Body of pancreas (tissue), 4 donors: ENCODE measurements around the gene SPHK2.

Experiments
- POLR2A ChIP-seq, 3 donors: fragments of 450-650 bp; IDR thresholded peaks; one replicate each; pipeline ENCODE4 v1.6.1; 2016; ENCODE audit warnings: antibody characterized with exemption in 3 of 3, mild to moderate bottlenecking in 2 of 3
- TF ChIP-seq, protein P1 (sequence below), 7 experiments: fragments of 450-650 bp in 4 of 7; fragments of 200-600 bp in 3 of 7; sonication (generic) in 3 of 7; IDR thresholded peaks; one replicate each; pipeline ENCODE4 v1.5.1; 2016 to 2019; ENCODE audit warnings: antibody characterized with exemption in 7 of 7

DNA sequence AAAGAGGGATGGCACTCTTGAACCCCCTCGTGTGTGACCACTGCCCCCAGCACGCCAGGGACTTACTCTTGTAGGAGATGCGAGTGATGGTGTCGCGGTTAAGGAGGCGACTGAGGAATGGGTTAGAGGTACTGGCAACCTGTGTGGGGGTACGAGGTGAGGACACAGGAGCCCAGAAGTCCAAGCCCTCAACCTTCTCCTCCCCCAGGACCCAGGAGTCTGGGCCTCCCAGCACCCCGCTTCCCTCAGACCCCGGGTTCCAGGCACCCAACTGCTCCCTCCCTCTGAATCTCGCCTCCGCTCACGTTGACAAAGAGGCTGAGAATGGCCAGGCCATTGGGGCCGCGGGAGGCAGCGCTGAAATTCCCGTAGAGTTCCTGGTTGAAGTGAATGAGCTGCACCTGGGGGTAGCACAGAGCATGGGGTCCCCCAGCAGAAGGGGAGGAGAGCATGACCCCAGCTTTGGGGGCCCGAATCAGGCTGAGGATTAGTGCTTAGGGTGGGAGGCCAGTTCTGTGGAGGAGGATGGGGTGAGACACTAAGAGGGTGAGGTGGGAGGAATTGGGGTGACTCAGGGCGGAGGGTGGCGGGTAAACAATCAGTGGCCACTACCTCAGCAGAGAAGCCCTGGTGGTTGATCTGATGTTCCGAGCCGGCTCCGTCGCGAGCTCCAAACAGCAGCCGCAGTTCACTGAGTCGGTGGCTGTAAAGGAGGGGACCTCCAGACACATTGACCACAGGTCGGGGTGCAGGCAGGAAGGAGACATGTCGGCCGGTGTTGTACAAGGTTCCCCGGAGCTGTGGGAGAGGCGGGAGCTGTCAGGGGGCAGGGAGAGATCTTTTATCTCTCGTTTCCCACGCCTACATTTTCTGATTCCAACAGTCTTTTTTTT, 20.4 kb downstream of the SPHK2 start:
- no peak for TF ChIP-seq POLR2A (IDR thresholded peaks at IDR 0.05)
- TF ChIP-seq, protein P1, sequence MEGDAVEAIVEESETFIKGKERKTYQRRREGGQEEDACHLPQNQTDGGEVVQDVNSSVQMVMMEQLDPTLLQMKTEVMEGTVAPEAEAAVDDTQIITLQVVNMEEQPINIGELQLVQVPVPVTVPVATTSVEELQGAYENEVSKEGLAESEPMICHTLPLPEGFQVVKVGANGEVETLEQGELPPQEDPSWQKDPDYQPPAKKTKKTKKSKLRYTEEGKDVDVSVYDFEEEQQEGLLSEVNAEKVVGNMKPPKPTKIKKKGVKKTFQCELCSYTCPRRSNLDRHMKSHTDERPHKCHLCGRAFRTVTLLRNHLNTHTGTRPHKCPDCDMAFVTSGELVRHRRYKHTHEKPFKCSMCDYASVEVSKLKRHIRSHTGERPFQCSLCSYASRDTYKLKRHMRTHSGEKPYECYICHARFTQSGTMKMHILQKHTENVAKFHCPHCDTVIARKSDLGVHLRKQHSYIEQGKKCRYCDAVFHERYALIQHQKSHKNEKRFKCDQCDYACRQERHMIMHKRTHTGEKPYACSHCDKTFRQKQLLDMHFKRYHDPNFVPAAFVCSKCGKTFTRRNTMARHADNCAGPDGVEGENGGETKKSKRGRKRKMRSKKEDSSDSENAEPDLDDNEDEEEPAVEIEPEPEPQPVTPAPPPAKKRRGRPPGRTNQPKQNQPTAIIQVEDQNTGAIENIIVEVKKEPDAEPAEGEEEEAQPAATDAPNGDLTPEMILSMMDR (IDR thresholded peaks at IDR 0.05) = no peak
